Measurements from ENCODE around the gene CFB.

- TF ChIP-seq CTCF (IDR thresholded peaks at IDR 0.05; ENCODE audit: low read length), result no peak
- TF ChIP-seq EZH2 (IDR thresholded peaks at IDR 0.05; ENCODE audit: borderline replicate concordance, low read length), result no peak
These were observed 17.8 kb upstream of the CFB start for GRCh38 chr6:31927863-31928671.
